CD4-positive, alpha-beta T cell treated with Interleukin-4 for 1 hour (primary cell): ENCODE measurements around the gene DSEL.

Experiments
- DNase-seq, 2 donors: peaks; one replicate each; pipeline ENCODE4 v3.0.0-alpha.2; 2020 to 2022

The DSEL gene

GRCh38 chr18:67500522-67501205, 15.9 kb downstream of the DSEL start:
- DNase-seq, result no peak

GRCh38 chr18:67496469-67496868, 20.1 kb downstream of the DSEL start:
- DNase-seq, result no peak

- DNase-seq, result no peak
Measured at GRCh38 chr18:67486534-67486933, 30.0 kb downstream of the DSEL start.

- DNase-seq, result no peak
Measured at GRCh38 chr18:67485655-67486054, 30.9 kb downstream of the DSEL start.

- DNase-seq, result no peak
Measured at GRCh38 chr18:67484458-67484857, 32.1 kb downstream of the DSEL start.

- no peak for DNase-seq
Measured at GRCh38 chr18:67483952-67484351, 32.6 kb downstream of the DSEL start.

- DNase-seq, result no peak
Measured at GRCh38 chr18:67483237-67483636, 33.3 kb downstream of the DSEL start.

- DNase-seq, result no peak
Measured at GRCh38 chr18:67478249-67478648, 38.3 kb downstream of the DSEL start.

- DNase-seq, result no peak
Measured at GRCh38 chr18:67477522-67477921, 39.0 kb downstream of the DSEL start.

- DNase-seq, result no peak
Measured at GRCh38 chr18:67476585-67476984, 39.9 kb downstream of the DSEL start.

GRCh38 chr18:67475673-67476072, 40.8 kb downstream of the DSEL start:
- DNase-seq, result no peak

- no peak for DNase-seq
Measured at GRCh38 chr18:67468038-67468437, 48.5 kb downstream of the DSEL start.

- no peak for DNase-seq
Measured at GRCh38 chr18:67467188-67467587, 49.3 kb downstream of the DSEL start.

GRCh38 chr18:67464499-67464898, 52.0 kb downstream of the DSEL start:
- no peak for DNase-seq

- no peak for DNase-seq
Measured at GRCh38 chr18:67463829-67464228, 52.7 kb downstream of the DSEL start.

- DNase-seq, result no peak
Measured at GRCh38 chr18:67456711-67457110, 59.8 kb downstream of the DSEL start.
